CD4-positive, alpha-beta T cell (primary cell): Measurements from ENCODE around the gene EPC2. TPM values are rescaled to one million over a fixed set of nuclear protein-coding genes. Genes with fewer than 3 reads are reported as not detected.
A peak's percentile ranks its signal among the peaks of the same experiment; 100 is the strongest.

Source experiments
- ATAC-seq: fragments of 200-7000 bp; cut with Tn5 transposase; one replicate; pipeline ENCODE4 v1.10.0; 2022; ENCODE audit warnings: mild to moderate bottlenecking; ENCODE audit not compliant: poor library complexity
- CTCF ChIA-PET: fragments of 350-600 bp; sonication (Branson Sonifier 250); formaldehyde crosslinking; loops from one replicate; lab custom pipeline; 2021; ENCODE audit warnings: antibody characterized with exemption, inconsistent platforms; lab: Charles Lee
- POLR2A ChIA-PET: fragments of 350-600 bp; sonication (Branson Sonifier 250); formaldehyde crosslinking; loops from one replicate; lab custom pipeline; 2021; ENCODE audit warnings: antibody characterized with exemption, inconsistent platforms; lab: Charles Lee
- DNase-seq, 14 experiments: peaks; one replicate each; pipeline ENCODE4 v3.0.0-alpha.2; 2013 to 2020; ENCODE audit warnings: mixed read lengths in 2 of 14
- H3K27ac ChIP-seq, 2 donors: one replicate each; pipeline versions ENCODE4 v1.5.1 to v1.7.0; 2013; ENCODE audit warnings: low read length in 2 of 2, low read depth in 1 of 2, mild to moderate bottlenecking in 1 of 2
- H3K27me3 ChIP-seq, 2 experiments: 1 replicate in 1 of 2; 2 replicates in 1 of 2; pipeline versions ENCODE4 v1.6.1 to v1.7.0; 2013; ENCODE audit warnings: low read length in 2 of 2, control low read depth in 1 of 2, mild to moderate bottlenecking in 1 of 2, moderate library complexity in 1 of 2; ENCODE audit not compliant: insufficient read depth in 2 of 2, control insufficient read depth in 1 of 2
- H3K36me3 ChIP-seq: one replicate; pipeline ENCODE4 v1.6.1; 2013; ENCODE audit warnings: low read length, control low read depth; ENCODE audit not compliant: insufficient read depth
- H3K4me1 ChIP-seq: one replicate; pipeline ENCODE4 v1.6.1; 2013; ENCODE audit warnings: low read length, control low read depth; ENCODE audit not compliant: insufficient read depth
- H3K4me3 ChIP-seq: one replicate; pipeline ENCODE4 v1.5.1; 2013; ENCODE audit warnings: mild to moderate bottlenecking, low read length, moderate library complexity
- H3K9me3 ChIP-seq, 2 experiments: 1 replicate in 1 of 2; 2 replicates in 1 of 2; pipeline versions ENCODE4 v1.6.1 to v1.7.0; 2013; ENCODE audit warnings: low read length in 2 of 2, mild to moderate bottlenecking in 2 of 2, control low read depth in 1 of 2, moderate library complexity in 1 of 2; ENCODE audit not compliant: control insufficient read depth in 1 of 2, insufficient read depth in 1 of 2
- H3K27ac Mint-ChIP-seq: one replicate; pipeline ENCODE4 v1.8.0; 2020; ENCODE audit warnings: mixed read lengths
- H3K27me3 Mint-ChIP-seq: one replicate; pipeline ENCODE4 v1.8.0; 2021; ENCODE audit warnings: mixed read lengths
- H3K36me3 Mint-ChIP-seq: one replicate; pipeline ENCODE4 v1.8.0; 2021; ENCODE audit warnings: low read depth, mixed read lengths
- H3K4me1 Mint-ChIP-seq: one replicate; pipeline ENCODE4 v1.8.0; 2021; ENCODE audit warnings: low read depth, mixed read lengths
- H3K4me3 Mint-ChIP-seq: one replicate; pipeline ENCODE4 v1.8.0; 2020; ENCODE audit warnings: mild to moderate bottlenecking, mixed read lengths
- H3K9me3 Mint-ChIP-seq: one replicate; pipeline ENCODE4 v1.8.0; 2020; ENCODE audit warnings: mixed read lengths
- intact Hi-C, 2 experiments: fragments of 100-400 bp; cut with DNase I in 1 of 2; cut with micrococcal nuclease in 1 of 2; formaldehyde crosslinking; loops; one replicate each; pipeline versions ENCODE4 v1.15.1 to v1.9.0; 2023 to 2025; cut with DNase I, micrococcal nuclease
- total RNA-seq, 174 experiments: library from RNA in 2 of 174; stranded (reverse) in 2 of 174; gene quantifications; one replicate each; pipeline ENCODE4 v1.2.3 and lab custom pipeline; 2021 to 2026
- TF ChIP-seq, protein P1 (sequence below): fragments of 200-600 bp; IDR thresholded peaks from one replicate; pipeline ENCODE4 v1.8.0; 2022; ENCODE audit warnings: antibody characterized with exemption, mild to moderate bottlenecking

Gene EPC2
- total RNA-seq, 2 experiments from 2014 or later = 79.6 to 85.5 TPM

DNA sequence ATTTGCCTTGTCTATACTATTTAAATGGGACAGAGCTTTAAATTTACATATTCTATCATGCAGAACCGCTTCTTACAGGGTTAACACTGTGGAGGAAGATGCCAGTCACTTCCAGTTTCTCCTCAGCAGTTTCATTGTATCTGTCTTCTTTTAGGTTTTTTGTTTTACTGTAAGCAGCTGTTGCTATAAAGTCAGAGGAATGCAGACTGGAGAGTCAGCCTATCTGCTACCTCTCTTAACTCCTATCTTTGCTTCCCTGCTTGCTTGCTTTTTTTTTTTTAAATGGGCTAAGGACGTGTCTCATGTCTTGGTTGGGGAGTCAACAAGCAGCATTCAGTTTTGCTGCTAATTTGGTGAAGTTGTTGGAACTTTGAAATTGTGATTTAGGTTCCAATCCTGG is 8.9 kb downstream of the EPC2 start:
- no peak overlapping the region for H3K27ac ChIP-seq
- H3K27ac Mint-ChIP-seq = no peak overlapping the region
- peaks cover 5% of the 10 kb centered on the region for H3K36me3 Mint-ChIP-seq
- CTCF ChIA-PET = no interaction called here
- H3K4me1 Mint-ChIP-seq = peaks cover 99% of the 10 kb centered on the region
- ATAC-seq (no peak), DNase-seq (no peak)
- peak overlapping the region; percentile 8 for H3K4me3 Mint-ChIP-seq
- no peaks in the 10 kb centered on the region for H3K9me3 ChIP-seq
- peaks cover 30% of the 10 kb centered on the region for H3K4me1 ChIP-seq
- no peaks in the 10 kb centered on the region for H3K9me3 Mint-ChIP-seq
- no peaks in the 10 kb centered on the region for H3K27me3 Mint-ChIP-seq
- H3K4me3 ChIP-seq = no peak overlapping the region
- POLR2A ChIA-PET = no interaction called here
- no peaks in the 10 kb centered on the region for H3K36me3 ChIP-seq
- TF ChIP-seq, protein P1, sequence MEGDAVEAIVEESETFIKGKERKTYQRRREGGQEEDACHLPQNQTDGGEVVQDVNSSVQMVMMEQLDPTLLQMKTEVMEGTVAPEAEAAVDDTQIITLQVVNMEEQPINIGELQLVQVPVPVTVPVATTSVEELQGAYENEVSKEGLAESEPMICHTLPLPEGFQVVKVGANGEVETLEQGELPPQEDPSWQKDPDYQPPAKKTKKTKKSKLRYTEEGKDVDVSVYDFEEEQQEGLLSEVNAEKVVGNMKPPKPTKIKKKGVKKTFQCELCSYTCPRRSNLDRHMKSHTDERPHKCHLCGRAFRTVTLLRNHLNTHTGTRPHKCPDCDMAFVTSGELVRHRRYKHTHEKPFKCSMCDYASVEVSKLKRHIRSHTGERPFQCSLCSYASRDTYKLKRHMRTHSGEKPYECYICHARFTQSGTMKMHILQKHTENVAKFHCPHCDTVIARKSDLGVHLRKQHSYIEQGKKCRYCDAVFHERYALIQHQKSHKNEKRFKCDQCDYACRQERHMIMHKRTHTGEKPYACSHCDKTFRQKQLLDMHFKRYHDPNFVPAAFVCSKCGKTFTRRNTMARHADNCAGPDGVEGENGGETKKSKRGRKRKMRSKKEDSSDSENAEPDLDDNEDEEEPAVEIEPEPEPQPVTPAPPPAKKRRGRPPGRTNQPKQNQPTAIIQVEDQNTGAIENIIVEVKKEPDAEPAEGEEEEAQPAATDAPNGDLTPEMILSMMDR = no peak
- no peaks in the 10 kb centered on the region for H3K27me3 ChIP-seq
- intact Hi-C loops = no loop called here

DNA sequence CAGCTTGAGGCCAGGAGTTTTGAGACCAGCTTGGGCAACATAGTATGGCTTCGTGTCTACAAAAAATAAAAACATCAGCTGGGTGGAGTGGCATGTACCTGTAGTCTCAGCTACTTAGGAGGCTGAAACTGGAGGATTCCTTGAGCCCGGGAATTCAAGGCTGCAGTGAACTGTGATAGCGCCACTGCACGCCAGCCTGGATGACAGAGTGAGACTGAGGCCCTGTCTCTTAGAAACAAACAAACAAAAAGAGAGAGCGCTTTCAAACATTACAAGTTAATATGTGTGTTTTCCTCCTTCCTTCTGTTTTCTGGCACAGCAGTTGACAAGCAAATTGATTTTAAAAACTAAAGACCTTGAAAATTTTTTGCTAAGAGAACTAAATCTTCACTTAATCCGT is 9.9 kb downstream of the EPC2 start:
- intact Hi-C loops = no loop called here
- H3K4me3 Mint-ChIP-seq = peak overlapping the region; percentile 28
- DNase-seq = no peak

DNA sequence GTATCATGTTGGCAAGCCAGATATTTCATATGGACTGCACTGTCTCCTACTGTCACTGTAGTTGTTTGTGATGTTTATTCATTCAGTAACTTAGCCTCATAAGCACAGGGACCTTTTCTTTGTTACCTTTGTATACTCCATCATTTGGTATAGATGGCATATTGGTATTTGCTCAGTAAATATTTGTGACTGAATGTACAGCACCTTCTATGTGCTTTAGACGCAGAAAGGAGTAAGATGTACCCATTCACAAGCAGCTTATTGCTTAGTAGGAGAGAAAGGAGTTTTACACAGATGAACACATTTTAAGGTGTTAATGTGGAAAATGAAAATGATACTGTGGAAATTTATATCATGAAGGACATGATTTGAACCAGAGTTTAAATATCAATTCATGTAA is 12.0 kb downstream of the EPC2 start:
- Histone ChIP-seq H3K4me1 (peaks cover 26% of the 10 kb centered on the region), H3K4me3 (no peak overlapping the region), H3K9me3 (no peaks in the 10 kb centered on the region), H3K27me3 (no peaks in the 10 kb centered on the region), H3K27ac (no peak overlapping the region), H3K36me3 (no peaks in the 10 kb centered on the region)
- intact Hi-C loops = no loop called here
- TF ChIP-seq, protein P1 = no peak
- Mint-ChIP-seq H3K9me3 (peaks cover 3% of the 10 kb centered on the region), H3K4me3 (peak overlapping the region; percentile 31), H3K4me1 (peaks cover 99% of the 10 kb centered on the region), H3K27me3 (no peaks in the 10 kb centered on the region), H3K27ac (peak overlapping the region; percentile 32), H3K36me3 (peaks cover 5% of the 10 kb centered on the region)
- POLR2A ChIA-PET = interaction anchor here (1.5 to 3.8 kb wide), 2 partner anchors 11 to 13 kb away, joined by 3 to 44 read pairs; no protein-coding TSS in a partner anchor
- DNase-seq = no peak
- CTCF ChIA-PET = interaction anchor here (0.6 kb wide), 1 partner anchor 46 kb away, joined by 3 read pairs; no protein-coding TSS in a partner anchor
- ATAC-seq = no peak

More for the DNA sequence above, 9.9 kb downstream of the EPC2 start:
- TF ChIP-seq, protein P1 = no peak
- no peak for ATAC-seq
- Histone ChIP-seq H3K27me3 (no peaks in the 10 kb centered on the region), H3K4me3 (no peak overlapping the region), H3K27ac (no peak overlapping the region), H3K9me3 (no peaks in the 10 kb centered on the region), H3K36me3 (no peaks in the 10 kb centered on the region), H3K4me1 (peaks cover 27% of the 10 kb centered on the region)
- ChIA-PET CTCF (no interaction called here), POLR2A (interaction anchor here (1.0 kb wide), 1 partner anchor 8 kb away, joined by 4 read pairs; no protein-coding TSS in a partner anchor)
- H3K36me3 Mint-ChIP-seq = no peaks in the 10 kb centered on the region
- peak overlapping the region; percentile 11 for H3K27ac Mint-ChIP-seq
- no peaks in the 10 kb centered on the region for H3K9me3 Mint-ChIP-seq
- H3K4me1 Mint-ChIP-seq = peaks cover 99% of the 10 kb centered on the region
- H3K27me3 Mint-ChIP-seq = no peaks in the 10 kb centered on the region
